Measurements from ENCODE around the gene APOF.

Gene APOF

DNA sequence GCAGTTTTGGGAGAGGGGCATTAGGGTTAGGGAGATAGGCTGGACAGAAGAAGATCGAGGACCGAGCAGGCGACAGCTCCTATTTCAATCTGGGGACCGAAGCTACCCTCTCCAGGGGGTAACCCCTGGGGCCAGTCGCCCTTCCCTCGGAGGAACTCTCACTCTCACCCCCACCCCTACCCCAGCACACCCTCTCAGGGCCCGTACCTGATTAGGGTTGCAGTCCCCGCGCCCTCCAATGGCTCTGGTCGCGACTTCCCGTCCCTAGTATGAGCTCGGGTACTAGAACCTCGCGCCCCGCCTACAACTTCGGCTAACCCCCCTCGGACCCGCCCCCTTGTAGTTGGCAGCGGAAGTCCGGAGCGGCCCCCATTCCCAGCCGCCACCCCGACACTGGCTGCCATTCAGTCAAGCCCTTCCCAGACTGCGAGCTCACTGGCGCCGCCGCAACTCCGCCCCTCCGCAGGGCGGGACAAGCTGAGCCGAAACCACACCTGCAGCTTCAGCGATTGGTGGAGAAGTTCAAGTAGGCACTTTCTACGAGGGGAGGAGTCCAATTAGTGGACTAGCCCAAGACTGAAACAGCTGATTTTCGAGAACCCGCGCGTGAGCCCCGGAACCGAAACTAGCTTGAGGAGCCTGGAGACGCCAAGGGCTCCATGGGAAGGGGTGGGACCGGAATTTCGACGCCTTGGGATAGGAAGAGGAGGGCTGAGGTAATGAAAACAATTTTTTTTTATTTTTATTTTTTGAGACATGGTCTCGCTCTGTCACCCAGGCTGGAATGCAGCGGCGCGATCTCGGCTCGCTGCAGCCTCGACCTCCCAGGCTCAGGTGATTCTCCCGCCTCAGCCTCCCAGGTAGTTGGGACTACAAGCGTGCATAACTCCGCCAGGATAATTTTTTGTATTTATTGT lies 2.5 kb downstream of the APOF start, which contains the start of gene STAT2 (continued):
- TF ChIP-seq, protein P1, sequence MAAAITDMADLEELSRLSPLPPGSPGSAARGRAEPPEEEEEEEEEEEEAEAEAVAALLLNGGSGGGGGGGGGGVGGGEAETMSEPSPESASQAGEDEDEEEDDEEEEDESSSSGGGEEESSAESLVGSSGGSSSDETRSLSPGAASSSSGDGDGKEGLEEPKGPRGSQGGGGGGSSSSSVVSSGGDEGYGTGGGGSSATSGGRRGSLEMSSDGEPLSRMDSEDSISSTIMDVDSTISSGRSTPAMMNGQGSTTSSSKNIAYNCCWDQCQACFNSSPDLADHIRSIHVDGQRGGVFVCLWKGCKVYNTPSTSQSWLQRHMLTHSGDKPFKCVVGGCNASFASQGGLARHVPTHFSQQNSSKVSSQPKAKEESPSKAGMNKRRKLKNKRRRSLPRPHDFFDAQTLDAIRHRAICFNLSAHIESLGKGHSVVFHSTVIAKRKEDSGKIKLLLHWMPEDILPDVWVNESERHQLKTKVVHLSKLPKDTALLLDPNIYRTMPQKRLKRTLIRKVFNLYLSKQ (tag by site-specific recombination; IDR thresholded peaks at IDR 0.05; ENCODE audit: borderline replicate concordance) = no peak
- TF ChIP-seq, protein P2, sequence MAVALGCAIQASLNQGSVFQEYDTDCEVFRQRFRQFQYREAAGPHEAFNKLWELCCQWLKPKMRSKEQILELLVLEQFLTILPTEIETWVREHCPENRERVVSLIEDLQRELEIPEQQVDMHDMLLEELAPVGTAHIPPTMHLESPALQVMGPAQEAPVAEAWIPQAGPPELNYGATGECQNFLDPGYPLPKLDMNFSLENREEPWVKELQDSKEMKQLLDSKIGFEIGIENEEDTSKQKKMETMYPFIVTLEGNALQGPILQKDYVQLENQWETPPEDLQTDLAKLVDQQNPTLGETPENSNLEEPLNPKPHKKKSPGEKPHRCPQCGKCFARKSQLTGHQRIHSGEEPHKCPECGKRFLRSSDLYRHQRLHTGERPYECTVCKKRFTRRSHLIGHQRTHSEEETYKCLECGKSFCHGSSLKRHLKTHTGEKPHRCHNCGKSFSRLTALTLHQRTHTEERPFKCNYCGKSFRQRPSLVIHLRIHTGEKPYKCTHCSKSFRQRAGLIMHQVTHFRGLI (tag by site-specific recombination; IDR thresholded peaks at IDR 0.05) = no peak
- TF ChIP-seq FEZF1 (tag by site-specific recombination; IDR thresholded peaks at IDR 0.05) (no peak), SP2 (tag by site-specific recombination; IDR thresholded peaks at IDR 0.05) (peak; percentile 100), ZNF677 (tag by site-specific recombination; IDR thresholded peaks at IDR 0.05) (no peak), ZNF354C (tag by site-specific recombination; IDR thresholded peaks at IDR 0.05; ENCODE audit: borderline replicate concordance, low read depth) (no peak), ZNF670 (tag by site-specific recombination; IDR thresholded peaks at IDR 0.05; ENCODE audit: low read depth) (no peak), HOXA7 (CRISPR knock-in tag; IDR thresholded peaks at IDR 0.05; ENCODE audit: borderline replicate concordance) (no peak), ZNF16 (tag by site-specific recombination; IDR thresholded peaks at IDR 0.05; ENCODE audit: low read depth) (no peak), REPIN1 (tag by site-specific recombination; IDR thresholded peaks at IDR 0.05; ENCODE audit: low read depth) (no peak), OVOL3 (tag by site-specific recombination; IDR thresholded peaks at IDR 0.05) (no peak), ZNF391 (tag by site-specific recombination; IDR thresholded peaks at IDR 0.05; ENCODE audit: borderline replicate concordance, low read depth) (peak; percentile 36; the same call in 1 of the 2 replicates), ZNF548 (tag by site-specific recombination; IDR thresholded peaks at IDR 0.05) (peak; percentile 60; the same call in 1 of the 2 replicates), ZNF747 (tag by site-specific recombination; IDR thresholded peaks at IDR 0.05) (no peak), ZNF146 (tag by site-specific recombination; IDR thresholded peaks at IDR 0.05) (no peak), ZNF174 (tag by site-specific recombination; IDR thresholded peaks at IDR 0.05) (no peak), SCRT2 (tag by site-specific recombination; IDR thresholded peaks at IDR 0.05) (no peak), ZNF112 (tag by site-specific recombination; IDR thresholded peaks at IDR 0.05) (no peak)
- TF ChIP-seq, protein P3, sequence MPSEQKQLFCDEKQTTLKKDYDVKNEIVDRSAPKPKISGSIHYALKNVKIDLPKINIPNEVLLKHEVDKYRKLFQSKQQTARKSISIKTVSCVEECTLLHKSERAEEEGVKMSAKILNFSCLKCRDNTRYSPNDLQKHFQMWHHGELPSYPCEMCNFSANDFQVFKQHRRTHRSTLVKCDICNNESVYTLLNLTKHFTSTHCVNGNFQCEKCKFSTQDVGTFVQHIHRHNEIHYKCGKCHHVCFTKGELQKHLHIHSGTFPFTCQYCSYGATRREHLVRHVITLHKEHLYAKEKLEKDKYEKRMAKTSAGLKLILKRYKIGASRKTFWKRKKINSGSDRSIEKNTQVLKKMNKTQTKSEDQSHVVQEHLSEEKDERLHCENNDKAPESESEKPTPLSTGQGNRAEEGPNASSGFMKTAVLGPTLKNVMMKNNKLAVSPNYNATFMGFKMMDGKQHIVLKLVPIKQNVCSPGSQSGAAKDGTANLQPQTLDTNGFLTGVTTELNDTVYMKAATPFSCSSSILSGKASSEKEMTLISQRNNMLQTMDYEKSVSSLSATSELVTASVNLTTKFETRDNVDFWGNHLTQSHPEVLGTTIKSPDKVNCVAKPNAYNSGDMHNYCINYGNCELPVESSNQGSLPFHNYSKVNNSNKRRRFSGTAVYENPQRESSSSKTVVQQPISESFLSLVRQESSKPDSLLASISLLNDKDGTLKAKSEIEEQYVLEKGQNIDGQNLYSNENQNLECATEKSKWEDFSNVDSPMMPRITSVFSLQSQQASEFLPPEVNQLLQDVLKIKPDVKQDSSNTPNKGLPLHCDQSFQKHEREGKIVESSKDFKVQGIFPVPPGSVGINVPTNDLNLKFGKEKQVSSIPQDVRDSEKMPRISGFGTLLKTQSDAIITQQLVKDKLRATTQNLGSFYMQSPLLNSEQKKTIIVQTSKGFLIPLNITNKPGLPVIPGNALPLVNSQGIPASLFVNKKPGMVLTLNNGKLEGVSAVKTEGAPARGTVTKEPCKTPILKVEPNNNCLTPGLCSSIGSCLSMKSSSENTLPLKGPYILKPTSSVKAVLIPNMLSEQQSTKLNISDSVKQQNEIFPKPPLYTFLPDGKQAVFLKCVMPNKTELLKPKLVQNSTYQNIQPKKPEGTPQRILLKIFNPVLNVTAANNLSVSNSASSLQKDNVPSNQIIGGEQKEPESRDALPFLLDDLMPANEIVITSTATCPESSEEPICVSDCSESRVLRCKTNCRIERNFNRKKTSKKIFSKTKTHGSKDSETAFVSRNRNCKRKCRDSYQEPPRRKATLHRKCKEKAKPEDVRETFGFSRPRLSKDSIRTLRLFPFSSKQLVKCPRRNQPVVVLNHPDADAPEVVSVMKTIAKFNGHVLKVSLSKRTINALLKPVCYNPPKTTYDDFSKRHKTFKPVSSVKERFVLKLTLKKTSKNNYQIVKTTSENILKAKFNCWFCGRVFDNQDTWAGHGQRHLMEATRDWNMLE (tag by site-specific recombination; conservative IDR thresholded peaks at IDR 0.05; ENCODE audit: low read depth) = peak; percentile 94
- TF ChIP-seq, protein P4, sequence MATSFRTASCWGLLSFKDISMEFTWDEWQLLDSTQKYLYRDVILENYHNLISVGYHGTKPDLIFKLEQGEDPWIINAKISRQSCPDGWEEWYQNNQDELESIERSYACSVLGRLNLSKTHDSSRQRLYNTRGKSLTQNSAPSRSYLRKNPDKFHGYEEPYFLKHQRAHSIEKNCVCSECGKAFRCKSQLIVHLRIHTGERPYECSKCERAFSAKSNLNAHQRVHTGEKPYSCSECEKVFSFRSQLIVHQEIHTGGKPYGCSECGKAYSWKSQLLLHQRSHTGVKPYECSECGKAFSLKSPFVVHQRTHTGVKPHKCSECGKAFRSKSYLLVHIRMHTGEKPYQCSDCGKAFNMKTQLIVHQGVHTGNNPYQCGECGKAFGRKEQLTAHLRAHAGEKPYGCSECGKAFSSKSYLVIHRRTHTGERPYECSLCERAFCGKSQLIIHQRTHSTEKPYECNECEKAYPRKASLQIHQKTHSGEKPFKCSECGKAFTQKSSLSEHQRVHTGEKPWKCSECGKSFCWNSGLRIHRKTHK (tag by site-specific recombination; IDR thresholded peaks at IDR 0.05) = no peak
- TF ChIP-seq, protein P5, sequence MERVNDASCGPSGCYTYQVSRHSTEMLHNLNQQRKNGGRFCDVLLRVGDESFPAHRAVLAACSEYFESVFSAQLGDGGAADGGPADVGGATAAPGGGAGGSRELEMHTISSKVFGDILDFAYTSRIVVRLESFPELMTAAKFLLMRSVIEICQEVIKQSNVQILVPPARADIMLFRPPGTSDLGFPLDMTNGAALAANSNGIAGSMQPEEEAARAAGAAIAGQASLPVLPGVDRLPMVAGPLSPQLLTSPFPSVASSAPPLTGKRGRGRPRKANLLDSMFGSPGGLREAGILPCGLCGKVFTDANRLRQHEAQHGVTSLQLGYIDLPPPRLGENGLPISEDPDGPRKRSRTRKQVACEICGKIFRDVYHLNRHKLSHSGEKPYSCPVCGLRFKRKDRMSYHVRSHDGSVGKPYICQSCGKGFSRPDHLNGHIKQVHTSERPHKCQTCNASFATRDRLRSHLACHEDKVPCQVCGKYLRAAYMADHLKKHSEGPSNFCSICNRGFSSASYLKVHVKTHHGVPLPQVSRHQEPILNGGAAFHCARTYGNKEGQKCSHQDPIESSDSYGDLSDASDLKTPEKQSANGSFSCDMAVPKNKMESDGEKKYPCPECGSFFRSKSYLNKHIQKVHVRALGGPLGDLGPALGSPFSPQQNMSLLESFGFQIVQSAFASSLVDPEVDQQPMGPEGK (tag by site-specific recombination; IDR thresholded peaks at IDR 0.05) = peak; percentile 98
- TF ChIP-seq, protein P6, sequence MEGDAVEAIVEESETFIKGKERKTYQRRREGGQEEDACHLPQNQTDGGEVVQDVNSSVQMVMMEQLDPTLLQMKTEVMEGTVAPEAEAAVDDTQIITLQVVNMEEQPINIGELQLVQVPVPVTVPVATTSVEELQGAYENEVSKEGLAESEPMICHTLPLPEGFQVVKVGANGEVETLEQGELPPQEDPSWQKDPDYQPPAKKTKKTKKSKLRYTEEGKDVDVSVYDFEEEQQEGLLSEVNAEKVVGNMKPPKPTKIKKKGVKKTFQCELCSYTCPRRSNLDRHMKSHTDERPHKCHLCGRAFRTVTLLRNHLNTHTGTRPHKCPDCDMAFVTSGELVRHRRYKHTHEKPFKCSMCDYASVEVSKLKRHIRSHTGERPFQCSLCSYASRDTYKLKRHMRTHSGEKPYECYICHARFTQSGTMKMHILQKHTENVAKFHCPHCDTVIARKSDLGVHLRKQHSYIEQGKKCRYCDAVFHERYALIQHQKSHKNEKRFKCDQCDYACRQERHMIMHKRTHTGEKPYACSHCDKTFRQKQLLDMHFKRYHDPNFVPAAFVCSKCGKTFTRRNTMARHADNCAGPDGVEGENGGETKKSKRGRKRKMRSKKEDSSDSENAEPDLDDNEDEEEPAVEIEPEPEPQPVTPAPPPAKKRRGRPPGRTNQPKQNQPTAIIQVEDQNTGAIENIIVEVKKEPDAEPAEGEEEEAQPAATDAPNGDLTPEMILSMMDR (tag by site-specific recombination; IDR thresholded peaks at IDR 0.05) = no peak
- TF ChIP-seq, protein P7, sequence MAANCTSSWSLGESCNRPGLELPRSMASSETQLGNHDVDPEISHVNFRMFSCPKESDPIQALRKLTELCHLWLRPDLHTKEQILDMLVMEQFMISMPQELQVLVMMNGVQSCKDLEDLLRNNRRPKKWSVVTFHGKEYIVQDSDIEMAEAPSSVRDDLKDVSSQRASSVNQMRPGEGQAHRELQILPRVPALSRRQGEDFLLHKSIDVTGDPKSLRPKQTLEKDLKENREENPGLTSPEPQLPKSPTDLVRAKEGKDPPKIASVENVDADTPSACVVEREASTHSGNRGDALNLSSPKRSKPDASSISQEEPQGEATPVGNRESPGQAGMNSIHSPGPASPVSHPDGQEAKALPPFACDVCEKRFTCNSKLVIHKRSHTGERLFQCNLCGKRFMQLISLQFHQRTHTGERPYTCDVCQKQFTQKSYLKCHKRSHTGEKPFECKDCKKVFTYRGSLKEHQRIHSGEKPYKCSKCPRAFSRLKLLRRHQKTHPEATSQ (tag by site-specific recombination; IDR thresholded peaks at IDR 0.05) = no peak
